Epidermal melanocyte (primary cell): ENCODE data around the gene MON1B.
A peak's percentile ranks its signal among the peaks of the same experiment; 100 is the strongest.
"Not testable (repeated sequence)": the region's sequence is repeated elsewhere in the genome, so short reads cannot be mapped to it uniquely, and the experiment has no call there.

ENCODE experiments used
- DNase-seq: peaks from one replicate; pipeline ENCODE4 v3.0.0; 2011; ENCODE audit warnings: low spot score; ENCODE audit not compliant: insufficient read length

Gene MON1B

GRCh38 chr16:77190478-77191258, at the start of gene MON1B:
Gene MON1B (plus strand): TSS chr16:77191190. CDS start chr16:77191486, 296 bp downstream.
- DNase-seq = peak; percentile 98

DNA sequence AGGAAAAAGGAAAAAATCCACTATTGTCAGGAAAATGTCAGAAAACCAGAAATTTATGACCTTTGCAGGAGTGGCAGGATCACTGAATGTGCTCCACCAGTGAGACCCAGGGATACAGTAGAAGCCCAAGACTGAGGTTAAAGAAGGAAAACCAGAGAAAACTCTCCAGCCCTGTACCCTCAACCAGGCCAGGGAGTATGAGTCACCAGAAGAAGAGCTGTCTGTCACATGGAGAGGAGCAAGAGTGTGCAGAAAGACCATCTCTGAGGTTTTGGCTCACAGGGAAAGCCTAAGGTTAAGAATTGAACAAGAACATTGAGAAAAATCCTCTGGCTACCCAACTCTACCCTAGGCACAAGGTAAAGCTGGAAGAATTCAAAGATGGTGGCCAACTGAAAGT, 47.6 kb upstream of the MON1B start:
- no peak for DNase-seq

- no peak for DNase-seq
Measured at GRCh38 chr16:77148121-77148520, 42.9 kb upstream of the MON1B start.

- no peak for DNase-seq
Measured at GRCh38 chr16:77157346-77158058, 33.5 kb upstream of the MON1B start.

DNA sequence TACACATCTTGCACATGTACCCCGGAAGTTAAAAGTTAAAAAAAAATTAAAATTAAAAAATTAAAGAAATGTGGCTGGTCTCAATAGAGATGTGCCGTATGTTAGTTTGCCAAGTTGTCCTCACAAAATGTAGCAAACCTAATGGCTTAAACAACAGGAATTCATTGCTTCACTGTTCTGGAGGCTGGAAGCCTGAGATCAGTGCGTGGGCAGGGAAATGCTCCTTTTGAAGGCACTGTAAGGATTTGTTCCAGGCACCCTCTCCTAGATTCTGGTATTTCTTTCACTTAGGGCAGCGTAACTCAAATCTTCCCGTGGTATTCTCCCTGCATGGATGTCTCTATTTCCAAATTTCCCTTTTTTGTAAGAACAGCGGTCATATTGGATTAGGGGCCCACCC, 32.7 kb upstream of the MON1B start:
- DNase-seq = no peak

DNA sequence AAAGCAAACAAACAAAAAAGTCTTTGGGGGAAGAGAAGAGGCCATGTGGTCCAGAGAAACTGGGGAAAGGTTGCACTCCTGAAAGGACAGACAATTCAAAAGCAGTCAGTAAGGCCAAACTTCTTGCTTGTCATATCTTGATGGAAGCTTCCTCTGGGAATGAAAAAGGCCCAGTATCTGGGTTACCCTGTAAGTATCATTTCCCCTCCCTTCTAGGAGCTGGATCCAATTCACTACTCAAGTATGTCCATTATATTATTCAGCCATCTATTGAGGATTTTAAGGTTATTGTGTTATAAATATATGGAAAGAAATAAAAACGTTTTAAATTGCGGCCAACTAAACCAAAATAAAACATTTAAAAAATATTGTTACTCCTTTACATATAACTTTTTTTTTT, 26.0 kb upstream of the MON1B start:
- DNase-seq = no peak

GRCh38 chr16:77165536-77166236, 25.3 kb upstream of the MON1B start:
- not testable (repeated sequence) for DNase-seq

DNA sequence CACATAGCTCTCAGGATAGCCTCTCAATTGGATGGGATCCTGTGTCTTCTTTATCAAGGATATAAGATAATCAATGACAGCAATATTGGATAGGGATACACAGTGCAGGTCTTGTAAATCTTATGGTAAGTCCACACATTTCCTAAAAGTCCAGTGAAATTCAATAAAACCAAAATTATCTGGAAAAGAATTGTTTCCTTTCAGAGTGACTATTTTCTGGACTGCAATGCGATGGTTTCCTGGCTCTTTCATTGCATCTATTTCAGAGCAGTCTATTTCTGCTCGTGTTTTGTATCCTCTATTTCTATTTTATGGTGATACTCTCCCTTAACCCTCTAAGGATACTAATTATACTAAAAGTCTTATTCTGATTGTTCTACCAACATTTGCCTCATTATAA, 24.3 kb upstream of the MON1B start:
- no peak for DNase-seq

- DNase-seq = no peak
Measured at GRCh38 chr16:77168901-77169300, 22.1 kb upstream of the MON1B start.

DNA sequence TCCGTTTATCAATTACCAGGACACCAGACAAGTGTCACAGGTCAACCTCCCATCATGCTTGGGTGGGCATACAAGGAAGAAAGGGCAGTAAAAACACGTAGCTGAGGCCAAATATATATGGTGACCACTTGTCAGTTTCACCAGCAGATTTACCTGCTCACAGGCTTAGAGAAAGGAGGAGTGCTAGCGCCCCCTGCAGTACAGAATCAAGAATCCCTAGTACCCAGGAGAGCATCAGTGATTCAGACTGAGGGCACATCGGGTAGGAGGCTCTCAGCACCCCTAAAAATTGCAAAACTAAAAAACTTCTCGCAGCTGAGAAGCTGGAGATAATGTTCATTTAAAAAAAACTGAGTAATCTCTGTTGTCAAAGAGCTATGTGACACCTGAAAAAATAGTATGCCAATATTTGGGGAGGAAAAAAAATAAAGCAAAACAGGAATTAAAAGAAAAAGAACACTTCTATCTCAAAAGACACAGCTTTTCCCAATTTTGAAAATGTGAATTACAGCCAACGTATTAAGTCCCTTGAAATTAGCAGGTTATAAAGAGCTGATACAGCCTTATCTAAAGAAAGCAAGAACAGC, 21.2 kb upstream of the MON1B start:
- DNase-seq = no peak

- DNase-seq = no peak
Measured at GRCh38 chr16:77170805-77171204, 20.2 kb upstream of the MON1B start.

DNA sequence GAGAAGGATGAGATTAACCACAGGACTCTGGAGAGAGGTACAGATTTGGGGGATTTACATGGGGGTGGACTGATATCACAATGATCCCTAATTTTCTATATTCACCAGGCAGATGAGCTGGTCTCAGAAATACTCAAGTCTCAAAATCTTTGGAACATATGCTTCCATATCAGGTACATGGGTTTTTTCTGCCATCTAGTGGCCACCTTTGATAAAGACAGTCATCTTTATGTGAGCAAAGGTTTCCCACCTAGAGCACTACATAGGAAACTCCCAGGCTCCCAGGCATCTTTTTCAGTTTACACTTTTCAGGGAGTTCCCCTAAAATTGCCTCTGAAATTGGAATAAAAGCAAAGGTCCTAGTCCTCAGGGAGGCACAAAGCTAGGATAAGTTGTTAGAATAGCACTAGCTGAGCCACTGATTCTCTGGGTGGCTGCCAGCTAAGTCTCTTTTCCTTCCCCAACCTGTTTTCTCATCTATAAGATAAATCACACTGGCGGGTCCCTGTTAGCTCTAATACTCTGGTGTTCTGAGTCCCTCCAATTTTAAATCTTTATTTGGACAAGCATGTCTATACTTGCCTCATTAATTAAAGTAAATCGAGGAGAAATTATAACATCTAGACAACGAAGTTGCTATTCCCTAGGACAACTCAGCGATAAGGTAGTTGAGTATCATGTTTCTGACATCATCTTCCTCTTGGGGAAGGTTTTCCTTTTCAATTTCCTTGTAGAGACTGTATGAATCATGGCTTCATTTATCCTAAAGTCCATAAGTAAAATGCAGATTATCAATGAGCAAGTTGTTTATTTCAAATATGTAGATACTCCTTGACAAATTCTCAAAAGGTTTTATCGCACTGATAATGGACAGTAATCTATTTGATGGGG, 19.0 kb upstream of the MON1B start:
- peak; percentile 75 for DNase-seq

DNA sequence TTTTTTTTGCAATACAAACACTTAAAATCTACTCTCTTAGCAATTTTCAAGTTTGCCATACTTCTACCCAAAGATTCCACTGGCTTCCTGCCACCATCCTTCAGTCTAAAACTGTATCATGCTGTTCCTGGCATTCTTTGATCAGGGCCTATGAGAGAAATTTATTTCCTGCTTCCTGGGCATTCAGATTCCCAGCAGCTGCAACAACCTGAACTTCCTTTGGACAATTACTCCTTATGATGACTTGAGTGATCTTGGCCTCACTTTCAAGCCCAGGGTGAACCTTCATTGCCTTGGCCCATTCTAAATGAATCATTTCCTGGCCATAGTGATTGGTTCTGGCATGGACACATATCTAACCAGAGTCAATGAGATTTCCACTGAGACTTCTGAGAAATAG, 18.0 kb upstream of the MON1B start:
- no peak for DNase-seq

DNA sequence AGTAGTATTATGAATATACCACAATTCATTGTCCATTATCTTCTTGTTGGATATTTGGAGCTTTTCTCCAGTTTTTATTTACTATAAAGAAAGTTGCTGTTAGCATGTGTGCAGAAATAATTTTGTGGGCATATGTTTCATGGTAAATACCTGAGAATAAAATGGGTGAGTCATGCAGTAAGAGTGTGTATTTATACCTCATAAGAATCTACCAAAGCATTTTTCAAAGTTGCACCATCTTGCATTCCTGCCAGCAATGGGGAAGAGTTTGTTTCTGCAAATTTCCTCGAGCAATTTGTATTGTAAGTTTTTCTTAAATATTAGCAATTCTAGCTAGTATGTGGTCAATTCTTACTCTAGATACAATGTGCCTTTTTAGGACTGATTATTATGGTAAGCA, 7.9 kb upstream of the MON1B start:
- DNase-seq = no peak

DNA sequence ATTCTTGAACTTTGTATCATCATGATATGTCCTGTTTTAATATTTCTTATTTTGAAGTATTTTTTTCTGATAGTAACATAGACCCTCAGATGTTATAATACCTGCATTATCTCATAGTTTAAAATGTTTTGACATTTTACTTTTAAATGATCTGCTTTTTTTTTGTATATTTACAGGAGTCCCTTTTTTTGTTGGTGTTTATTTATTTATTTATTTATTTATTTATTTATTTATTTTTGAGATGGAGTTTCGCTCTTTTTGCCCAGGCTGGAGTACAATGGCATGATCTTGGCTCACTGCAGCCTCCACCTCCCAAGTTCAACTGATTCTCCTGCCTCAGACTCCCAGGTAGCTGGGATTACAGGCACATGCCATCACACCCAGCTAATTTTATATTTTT, 4.7 kb upstream of the MON1B start:
- DNase-seq = not testable (repeated sequence)

DNA sequence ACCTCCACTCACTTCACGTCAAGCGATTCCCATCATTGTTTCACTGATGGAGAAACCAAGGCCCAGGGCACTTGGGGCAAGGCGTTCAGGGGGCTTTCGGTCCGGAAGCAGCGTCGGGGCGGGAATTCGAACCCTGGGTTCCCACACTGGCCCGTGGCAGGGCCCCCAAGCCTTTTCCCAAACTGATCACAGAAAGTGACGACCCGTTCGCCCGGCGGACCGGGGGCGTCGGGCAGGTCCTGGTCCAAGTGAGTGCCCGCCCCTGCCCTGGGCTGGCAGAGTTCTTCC, 856 bp upstream of the MON1B start:
- DNase-seq = no peak

DNA sequence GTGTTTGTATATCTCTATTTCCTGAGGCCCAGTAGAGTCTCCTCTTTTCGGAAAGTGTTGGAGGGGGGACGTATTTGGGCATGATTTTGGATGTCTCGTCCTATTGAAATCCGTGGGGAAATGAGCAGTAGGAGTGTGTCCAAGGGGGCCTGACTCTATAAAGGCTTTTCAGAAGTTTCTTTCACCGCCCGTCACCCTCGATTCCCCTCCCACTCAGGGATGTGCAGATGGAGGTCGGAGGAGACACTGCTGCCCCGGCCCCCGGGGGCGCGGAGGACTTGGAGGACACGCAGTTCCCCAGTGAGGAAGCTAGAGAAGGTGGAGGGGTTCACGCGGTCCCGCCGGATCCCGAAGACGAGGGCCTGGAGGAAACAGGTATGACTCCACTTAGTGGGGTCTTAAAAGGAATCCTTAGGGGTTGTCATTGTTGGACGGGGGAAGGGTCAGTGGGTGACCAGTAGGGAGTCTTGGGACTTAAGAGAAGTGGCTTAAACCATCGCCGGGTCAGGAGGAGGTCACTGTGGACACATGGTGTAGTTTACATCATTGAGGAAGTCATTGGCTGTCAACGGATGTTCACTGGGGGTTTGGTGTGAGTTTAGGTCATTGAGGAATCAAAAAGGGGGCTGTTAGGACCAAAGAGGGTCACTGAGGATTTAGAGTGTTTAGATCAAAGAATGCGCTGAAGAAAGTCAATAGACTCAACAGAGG, 424 bp downstream of the MON1B start:
- DNase-seq = no peak

- no peak for DNase-seq
Measured at GRCh38 chr16:77193377-77193776, 2.4 kb downstream of the MON1B start.

DNA sequence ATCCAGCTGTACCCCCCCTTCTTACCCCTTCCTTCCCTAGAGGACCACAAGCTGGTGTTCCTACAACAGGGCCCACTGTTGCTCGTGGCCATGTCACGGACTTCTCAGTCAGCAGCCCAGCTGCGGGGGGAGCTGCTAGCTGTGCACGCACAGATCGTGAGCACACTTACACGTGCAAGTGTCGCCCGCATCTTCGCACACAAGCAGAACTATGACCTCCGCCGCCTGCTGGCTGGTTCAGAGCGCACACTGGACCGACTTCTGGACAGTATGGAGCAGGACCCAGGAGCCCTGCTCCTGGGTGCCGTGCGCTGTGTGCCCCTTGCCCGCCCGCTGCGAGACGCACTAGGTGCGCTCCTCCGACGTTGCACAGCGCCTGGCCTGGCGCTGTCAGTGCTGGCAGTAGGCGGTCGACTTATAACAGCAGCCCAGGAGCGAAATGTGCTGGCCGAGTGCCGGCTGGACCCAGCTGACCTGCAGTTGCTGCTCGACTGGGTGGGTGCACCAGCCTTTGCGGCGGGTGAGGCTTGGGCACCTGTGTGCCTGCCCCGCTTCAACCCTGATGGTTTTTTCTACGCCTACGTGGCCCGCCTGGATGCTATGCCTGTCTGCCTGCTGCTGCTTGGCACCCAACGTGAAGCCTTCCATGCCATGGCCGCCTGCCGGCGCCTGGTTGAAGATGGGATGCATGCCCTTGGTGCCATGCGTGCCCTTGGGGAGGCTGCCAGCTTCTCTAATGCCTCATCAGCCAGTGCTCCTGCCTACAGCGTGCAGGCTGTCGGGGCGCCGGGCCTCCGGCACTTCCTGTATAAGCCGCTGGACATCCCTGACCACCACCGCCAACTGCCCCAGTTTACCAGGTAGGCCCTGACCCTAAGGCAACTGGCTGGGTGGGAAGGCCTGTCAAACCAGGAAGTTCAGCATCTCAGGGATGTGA, 3.6 kb downstream of the MON1B start:
- DNase-seq = no peak
